HG03439 (cell line): ENCODE data around the gene PSPC1.
"Not testable (repeated sequence)": the region's sequence is repeated elsewhere in the genome, so short reads cannot be mapped to it uniquely, and the experiment has no call there.

Experiments
- ATAC-seq: cut with Tn5 transposase; IDR thresholded peaks from one replicate; pipeline ENCODE4 v1.9.1; 2021; ENCODE audit warnings: mild to moderate bottlenecking, moderate library complexity; ENCODE audit not compliant: unreplicated experiment

The PSPC1 gene, protein sequence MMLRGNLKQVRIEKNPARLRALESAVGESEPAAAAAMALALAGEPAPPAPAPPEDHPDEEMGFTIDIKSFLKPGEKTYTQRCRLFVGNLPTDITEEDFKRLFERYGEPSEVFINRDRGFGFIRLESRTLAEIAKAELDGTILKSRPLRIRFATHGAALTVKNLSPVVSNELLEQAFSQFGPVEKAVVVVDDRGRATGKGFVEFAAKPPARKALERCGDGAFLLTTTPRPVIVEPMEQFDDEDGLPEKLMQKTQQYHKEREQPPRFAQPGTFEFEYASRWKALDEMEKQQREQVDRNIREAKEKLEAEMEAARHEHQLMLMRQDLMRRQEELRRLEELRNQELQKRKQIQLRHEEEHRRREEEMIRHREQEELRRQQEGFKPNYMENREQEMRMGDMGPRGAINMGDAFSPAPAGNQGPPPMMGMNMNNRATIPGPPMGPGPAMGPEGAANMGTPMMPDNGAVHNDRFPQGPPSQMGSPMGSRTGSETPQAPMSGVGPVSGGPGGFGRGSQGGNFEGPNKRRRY

DNA sequence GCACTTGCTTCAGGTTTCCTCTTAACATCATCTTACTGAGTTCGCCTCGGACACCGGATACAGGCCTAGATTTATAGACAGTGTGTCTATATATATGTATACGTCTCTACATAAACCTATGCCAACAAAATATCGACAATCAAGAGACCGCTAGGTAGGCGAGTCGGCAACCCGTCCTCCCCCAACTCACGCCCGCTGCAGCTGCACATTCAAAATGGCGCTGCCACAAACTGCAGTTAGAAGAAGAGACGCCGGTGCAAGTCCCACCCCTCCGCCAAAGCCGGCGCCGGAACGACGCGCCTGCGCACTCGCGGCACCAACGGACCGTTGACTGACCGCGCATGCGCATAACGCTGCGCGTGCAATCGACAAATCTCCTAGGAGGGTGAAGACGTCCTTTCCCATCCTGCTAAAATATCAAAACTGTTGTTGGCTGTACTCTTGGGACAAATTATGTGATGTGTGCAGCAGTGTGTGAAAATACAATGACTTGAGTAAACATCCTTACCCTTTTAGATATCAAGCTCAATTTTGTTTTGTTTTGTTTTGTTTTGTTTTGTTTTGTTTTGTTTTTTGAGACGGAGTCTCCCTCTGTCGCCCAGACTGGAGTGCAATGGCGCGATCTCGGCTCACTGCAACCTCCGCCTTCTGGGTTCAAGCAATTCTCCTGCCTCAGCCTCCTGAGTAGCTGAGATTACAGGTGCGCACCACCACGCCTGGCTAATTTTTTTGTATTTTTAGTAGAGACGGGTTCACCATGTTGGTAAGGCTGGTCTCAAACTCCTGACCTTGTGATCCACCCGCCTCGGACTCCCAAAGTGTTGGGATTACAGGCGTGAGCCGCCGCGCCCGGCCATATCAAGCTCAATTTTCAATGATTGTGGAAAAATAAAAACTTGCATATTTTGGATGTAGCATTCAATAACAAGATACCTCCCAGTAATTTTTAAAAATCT, at the start of gene PSPC1:
Gene PSPC1 (minus strand): TSS at position 219 of the 956 bp plus-strand sequence. CDS start 188 bp downstream, at position 31.
- peak; percentile 84 for ATAC-seq

DNA sequence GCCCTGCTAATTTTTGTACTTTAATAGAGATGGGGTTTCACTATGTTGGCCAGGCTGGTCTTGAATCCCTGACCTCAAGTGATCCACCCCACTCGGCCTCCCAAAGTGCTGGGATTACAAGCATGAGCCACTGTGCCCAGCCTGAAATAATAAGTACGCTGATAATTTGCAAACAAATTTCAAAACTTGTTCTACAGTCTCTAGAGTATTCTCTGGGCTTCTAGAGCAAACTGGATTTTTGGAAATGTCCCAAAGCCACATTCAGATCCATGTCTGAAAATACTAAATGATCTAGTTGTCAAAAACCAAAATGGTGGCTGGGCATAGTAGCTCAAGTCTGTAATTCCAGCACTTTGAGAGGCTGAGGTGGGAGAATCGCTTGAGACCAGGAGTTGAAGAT, 39.9 kb upstream of the PSPC1 start:
- no peak for ATAC-seq

DNA sequence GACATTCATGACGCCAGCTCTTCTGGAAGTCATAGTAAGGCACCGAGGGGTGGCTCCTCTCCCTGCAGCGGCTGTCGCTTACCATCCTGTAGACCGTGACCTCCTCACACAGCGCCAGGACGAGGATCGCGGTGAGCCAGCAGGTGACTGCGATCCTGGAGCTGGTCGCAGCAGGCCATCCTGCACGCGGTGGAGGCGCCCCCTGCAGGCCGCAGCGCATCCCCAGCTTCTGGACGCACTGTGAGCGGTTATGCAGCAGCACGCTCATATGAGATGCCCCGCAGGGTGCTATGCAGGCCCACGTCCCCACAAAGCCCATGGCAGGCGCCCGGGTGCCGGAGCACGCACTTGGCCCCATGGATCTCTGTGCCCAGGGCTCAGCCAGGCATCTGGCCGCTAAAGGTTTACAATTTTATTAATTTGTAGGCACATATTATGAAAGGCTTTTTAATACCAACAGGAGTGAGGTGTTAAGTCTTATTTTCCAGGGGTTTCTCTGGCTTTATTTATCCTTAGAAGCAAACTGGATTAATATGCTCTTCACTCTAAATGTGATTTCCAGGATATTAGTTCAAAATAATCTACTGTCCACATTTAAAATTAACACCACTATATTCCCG, 35.6 kb upstream of the PSPC1 start:
- ATAC-seq = no peak

DNA sequence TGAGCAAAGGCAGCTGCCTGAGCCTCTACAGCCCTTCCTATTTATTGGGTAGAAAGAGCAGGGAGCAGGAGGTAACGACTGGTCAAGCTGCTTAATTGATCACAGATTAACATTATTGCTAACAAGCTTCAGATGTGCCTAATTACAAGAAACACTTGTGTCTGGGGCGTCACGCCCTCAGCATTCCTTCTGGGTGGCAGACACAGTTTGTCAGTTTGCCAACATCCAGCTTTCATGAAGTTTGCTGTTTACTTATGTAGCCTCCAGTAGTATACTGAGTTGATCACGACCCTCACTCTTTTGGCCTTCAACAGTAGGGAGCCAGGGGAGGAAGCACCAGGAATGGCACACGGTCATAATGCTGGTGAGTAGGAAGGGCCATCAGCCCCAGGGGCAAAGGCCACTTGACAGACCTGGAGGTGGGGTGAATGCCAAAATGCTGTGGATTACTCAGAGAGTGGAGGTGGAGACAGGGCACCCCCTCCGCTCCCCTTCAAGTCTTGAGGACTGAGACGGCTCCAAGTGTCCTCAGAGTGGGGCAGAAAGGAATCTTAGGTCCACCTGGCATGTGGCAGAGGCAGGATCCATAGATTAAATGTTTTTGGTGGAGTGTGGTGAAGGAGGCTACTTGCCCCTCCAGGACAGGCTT, 34.9 kb upstream of the PSPC1 start:
- no peak for ATAC-seq

DNA sequence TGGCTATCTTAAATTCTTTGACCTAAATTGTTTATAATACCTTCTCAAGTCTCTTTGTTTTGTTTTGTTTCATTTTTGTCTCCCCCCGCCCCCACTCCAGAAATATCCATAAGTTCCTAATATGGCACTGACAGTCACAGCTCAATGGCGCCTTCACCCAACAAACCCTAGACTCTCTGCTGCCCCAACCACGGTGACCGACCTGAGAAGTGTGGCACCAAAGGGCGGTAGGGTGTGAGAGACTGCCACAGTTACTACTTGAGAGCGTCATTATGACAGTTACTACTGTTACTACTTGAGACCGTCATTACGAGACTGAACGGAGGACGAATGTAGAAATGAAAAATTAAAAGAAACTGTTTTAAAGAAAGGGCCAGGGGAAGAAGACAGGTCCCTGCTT, 34.4 kb upstream of the PSPC1 start:
- no peak for ATAC-seq

DNA sequence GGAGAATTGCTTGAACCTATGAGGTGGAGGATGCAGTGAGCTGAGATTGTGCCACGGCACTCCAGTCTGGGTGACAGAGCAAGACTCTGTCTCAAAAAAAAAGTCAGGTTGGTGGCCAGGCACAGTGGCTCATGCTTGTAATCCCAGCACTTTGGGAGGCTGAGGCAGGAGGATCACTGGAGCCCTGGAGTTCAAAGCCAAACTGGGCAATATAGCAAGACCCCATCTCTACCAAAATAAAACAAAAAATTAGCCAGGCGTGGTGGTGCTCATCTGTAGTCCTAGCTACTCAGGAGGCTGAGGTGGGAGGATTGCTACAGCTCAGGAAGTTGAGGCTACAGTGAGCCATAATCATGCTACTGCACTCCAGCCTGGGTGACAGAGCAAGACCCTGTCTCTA, 33.1 kb upstream of the PSPC1 start:
- ATAC-seq = not testable (repeated sequence)

DNA sequence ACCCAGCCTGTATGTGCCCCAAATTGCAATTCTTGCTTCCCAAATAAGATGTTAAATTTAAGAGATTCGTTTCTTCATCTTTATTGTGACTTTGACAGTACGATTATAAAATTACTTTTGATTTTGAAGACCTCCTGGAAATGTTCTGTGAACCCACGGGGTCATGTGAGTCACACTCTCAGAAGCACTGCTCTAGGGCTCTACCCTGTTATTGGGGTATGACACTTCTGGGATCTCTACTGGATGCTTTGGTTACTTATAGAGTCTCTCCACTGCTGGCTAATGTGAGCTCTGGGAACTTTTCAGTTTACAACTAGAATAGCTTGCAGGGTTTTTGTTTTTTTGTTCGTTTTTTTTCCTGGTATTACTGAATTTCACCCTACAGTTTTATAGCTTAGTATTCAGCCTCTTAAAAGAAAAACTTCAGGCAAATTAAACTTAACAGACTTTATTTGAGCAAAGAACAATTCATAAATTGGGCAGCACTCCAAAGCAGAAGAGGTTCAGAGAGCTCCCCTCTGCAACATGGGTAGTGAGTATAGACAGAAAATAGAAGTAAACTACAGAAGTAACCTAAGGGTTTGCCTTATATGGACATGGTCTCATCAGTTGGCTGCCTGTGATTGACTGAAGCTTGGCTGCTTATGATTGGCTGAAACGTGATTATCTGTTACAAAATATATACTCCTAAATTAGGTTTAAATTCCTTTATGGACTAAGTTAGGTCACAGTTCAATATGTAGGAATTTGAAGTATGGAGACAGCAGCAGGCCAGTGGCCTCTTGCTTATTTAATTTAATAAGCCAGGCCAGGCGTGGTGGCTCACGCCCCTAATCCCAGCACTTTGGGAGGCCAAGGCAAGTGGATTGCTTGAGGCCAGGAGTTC, 28.5 kb upstream of the PSPC1 start:
- ATAC-seq = no peak

DNA sequence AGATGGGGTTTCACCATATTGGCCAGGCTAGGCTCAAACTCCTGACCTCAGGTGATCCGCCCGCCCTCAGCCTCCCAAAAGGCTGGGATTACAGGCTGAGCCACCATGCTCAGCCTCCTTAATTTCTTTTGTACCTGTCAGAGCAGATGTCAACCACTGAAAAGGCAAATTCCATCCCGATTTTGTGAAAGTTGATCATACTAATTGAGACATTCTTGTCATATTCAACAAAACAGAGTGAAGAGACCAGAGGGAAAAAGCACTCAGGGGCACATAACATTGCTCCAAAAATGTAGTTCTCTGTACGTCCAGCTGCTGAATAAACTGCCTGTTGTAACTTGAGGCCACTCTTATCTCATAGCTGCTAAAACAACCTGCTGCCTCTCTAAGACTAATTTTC, 27.4 kb upstream of the PSPC1 start:
- ATAC-seq = no peak

DNA sequence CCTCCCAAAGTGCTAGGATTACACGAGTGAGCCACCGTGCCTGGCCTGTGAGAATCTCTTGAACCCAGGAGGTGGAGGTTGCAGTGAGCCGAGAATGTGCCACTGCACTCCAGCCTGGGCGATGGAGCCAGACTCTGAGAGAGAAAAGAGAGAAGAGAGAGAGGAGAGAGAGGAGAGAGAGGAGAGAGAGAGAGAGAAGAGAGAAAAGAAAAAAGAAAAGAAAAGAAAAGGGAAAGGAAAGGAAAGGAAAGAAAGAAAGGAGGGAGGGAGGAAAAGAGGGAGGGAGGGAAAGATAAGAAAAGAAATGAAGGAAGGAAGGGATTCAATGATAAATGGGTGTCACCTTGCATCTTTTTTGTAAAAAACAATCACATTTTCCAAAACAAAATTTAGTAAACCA, 23.0 kb upstream of the PSPC1 start:
- no peak for ATAC-seq

DNA sequence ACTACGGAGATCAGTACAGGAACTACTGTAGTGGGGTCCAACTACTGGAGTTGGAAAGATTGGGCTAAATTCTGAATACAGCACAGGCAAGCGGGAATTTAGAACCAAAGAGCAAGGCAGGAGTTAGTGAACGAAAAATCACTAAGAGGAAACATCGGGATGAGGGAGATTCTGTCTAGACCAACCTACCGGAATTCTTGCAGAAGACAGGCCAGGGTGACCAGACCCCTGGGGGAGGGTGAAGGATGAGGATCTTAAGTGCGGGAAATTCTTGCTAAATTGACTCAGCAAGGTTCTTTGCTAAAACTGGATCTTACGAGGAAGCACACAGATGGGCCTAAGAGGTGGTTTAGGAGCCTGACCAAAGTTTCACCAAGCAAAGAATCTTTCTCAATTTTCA, 13.2 kb upstream of the PSPC1 start:
- ATAC-seq = no peak

DNA sequence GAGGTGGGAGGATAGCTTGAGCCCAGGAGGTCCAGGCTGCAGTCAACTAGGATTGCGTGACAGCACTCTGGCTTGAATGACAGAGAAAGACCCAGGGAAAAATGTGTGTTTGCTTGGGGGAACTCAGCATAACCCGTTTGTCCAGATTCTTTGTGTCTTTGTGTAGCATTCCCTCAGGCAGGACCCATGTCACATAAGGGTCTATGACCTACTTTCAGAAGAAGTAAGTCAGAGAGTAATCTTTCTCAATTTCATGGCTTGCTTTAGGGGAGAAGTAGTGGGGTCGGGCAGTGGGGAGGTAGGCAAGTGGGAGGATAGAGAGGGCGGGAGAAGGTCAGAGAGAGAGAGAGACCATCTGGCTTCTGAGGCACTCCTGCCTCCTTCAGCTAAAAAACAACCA, 11.9 kb upstream of the PSPC1 start:
- ATAC-seq = no peak

DNA sequence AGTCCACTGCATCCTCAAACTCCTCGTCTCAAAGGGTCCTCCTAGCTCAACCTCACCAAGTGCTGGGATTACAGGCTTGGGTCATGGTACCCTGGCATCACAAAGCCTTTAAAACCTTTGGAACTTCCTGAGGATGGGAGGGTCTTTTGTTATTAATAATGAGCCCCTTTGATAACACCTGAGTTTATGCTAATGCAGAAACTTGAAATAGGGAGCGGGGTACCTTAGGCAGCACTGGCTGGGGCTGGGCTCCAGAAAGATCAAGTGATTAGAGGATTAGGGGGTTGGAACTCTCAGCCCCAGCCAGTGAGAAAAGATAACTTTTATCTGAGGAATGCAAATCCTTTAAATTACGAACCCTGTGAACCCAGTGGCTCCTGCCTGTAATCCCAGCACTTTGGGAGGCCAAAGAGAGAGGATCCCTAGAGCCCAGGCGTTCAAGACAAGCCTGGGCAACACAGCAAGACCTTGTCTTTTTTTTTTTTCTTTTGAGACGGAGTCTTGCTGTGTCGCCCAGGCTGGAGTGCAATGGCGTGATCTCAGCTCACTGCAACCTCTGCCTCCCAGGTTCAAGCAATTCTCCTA, 9.3 kb upstream of the PSPC1 start:
- no peak for ATAC-seq

DNA sequence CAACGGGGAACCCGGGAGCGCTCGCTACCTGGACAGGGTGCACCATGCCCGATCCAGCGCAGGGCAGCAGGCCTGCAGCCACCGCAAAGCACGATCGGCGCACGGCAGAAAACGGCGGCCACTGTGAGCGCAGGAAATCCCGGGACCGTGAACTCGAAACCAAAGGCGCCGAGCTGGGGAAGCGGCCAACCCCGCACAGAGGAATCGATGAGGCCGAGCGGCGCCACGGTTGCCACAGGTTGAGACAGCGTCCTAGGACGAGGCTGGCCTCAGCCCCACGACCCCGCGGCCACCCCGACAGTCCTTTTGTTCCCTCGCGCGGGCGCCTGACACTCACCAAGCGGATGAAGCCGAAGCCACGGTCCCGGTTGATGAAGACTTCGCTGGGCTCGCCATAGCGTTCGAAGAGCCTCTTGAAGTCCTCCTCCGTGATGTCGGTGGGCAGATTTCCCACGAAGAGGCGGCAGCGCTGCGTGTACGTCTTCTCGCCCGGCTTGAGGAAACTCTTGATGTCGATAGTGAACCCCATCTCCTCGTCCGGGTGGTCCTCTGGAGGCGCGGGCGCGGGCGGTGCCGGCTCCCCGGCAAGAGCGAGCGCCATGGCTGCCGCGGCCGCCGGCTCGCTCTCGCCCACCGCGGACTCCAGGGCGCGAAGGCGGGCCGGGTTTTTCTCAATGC, 557 bp downstream of the PSPC1 start:
- peak; percentile 45 for ATAC-seq

DNA sequence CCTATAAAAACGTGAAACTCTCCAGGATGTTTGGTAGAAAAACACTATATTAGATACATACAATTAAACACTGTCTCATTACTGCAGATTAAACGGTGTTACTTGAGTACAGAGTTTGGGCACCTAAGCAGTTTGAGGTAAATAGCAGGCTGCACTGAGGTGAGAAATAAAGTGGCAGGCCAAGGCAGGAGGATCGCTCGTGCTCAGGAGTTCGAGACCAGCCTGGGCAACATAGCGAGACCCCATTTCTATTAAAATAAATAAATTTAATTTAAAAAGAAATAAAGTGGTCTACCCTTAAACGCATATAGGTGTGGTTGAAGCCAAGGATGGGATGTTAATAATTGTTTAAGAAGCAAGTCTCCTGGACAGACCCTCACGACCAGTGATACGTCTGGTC, 1.2 kb downstream of the PSPC1 start:
- ATAC-seq = no peak

DNA sequence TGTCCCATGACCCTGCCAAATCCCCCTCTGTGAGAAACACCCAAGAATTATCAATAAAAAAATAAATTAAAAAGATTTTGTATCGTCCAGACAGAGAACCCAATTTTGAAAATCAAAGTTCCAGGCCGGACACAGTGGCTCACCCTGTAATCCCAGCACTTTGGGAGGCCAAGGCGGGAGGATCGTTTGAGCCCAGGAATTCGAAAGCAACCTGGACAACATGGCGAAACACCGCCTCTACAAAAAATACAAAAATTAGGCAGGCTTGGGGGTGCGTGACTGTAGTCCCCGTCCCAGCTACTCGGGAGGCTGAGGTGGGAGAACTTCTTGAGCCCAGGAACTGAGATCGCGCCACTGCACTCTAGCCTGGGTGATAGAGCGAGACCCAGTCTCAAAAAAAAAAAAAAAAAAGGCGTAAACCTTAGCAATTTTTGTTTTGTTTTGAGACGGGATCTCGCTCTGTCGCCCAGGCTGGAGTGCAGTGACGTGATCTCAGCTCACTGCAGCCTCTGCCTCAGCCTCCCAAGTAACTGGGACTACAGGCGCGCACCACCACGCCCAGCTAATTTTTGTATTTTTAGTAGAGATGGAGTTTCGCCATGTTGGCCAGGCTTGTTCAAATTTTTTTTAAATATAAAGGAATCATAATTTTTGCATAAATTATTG, 1.9 kb downstream of the PSPC1 start:
- not testable (repeated sequence) for ATAC-seq

DNA sequence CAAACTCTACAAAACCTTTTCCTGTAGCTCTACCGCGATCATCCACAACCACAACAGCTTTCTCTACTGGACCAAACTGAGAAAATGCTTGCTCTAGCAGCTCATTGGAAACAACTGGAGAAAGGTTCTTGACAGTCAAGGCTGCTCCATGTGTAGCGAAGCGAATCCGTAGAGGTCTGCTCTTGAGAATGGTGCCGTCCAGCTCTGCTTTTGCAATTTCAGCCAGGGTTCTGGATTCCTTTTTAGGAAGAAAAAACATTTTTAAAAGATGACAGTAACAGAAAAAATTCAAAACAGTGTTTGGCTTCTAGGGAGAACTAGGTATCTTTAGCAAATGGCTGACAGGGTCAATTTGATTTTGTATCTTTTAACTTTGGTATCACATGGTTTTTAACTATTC, 10.4 kb downstream of the PSPC1 start:
- no peak for ATAC-seq

DNA sequence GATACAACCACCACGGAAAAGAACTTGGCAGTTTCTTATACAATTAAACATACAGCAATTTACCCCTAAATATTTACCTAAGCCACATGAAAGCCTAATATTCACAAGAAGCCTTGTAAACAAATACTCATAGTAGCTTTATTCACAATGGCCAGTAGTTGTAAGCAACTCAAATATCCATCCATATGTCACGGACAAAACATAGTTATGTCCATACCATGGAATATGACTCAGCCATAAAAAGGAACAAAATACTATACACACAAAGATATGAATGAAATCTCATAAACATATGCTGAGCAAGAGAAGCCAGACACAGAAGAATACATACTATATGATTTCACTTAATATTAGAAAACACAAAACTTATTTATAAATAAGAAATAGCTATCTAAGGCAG, 12.9 kb downstream of the PSPC1 start:
- ATAC-seq = no peak

DNA sequence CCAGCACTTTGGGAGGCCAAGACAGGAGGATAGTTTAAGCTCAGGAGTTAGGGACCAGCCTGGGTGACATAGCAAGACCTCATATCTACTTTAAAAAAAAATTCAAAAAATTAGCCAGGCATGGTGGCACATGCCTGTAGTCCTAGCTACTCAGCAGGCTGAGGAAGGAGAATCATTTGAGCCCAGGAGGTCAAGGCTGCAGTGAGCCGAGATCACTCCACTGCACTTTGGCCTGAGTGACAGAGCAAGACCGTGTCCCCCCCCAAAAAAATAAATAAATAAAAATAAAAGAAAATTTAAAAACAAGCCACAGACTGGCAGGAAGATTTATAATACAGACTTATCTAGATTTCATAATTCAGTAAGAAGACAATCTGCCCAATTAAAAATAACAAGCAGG, 14.8 kb downstream of the PSPC1 start:
- no peak for ATAC-seq
